Hepatocyte (in vitro differentiated cells): ENCODE data around the gene PIAS1.

Source experiments
- CTCF ChIP-seq: fragments of 200-600 bp; sonication (generic); IDR thresholded peaks from 2 replicates; pipeline ENCODE4 v1.5.1; 2016; ENCODE audit warnings: antibody characterized with exemption, mild to moderate bottlenecking; ENCODE audit not compliant: poor library complexity
- EZH2phosphoT487 ChIP-seq: fragments of 200-600 bp; sonication (generic); IDR thresholded peaks from one replicate; pipeline ENCODE4 v1.6.1; 2018; ENCODE audit warnings: antibody characterized with exemption, mild to moderate bottlenecking, low read depth, moderate library complexity; ENCODE audit not compliant: unreplicated experiment, severe bottlenecking

DNA sequence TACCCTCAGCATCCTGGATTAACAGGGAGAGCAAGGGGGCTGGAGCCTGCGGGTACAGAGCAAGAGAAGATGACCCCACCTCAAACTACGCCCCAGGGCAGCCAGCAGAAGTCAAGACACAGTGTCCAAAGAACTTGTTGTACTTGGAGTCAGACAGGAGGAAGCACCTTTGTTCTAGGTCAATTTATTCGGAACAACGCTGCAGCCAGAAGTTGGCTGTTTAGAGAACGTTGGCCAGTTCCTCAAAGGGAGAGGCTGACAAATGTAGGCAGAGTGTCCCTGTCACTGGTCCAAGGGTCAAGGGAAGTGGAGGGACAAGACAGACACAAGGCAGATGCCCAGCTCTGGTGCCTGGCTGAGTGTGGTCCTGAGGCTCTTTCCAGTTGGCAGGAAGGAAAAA, 32.1 kb upstream of the PIAS1 start:
- TF ChIP-seq CTCF (no peak), EZH2phosphoT487 (no peak)
